ENCODE results near the gene RPTOR.

GRCh38 chr17:80585890-80586845 is 41.5 kb downstream of the RPTOR start:
- no peak for TF ChIP-seq CTCF (conservative IDR thresholded peaks at IDR 0.05; ENCODE audit: low read depth, low read length)
- TF ChIP-seq EZH2phosphoT487 (IDR thresholded peaks at IDR 0.05; ENCODE audit: borderline replicate concordance, low read length), result no peak
